DND-41 (cell line): Measurements from ENCODE around the gene PTPRG.

Source experiments
- CTCF ChIP-seq: IDR thresholded peaks from 2 replicates; pipeline ENCODE4 v1.5.1; 2012; ENCODE audit warnings: borderline replicate concordance, low read length, moderate library complexity, mild to moderate bottlenecking; ENCODE audit not compliant: poor library complexity, severe bottlenecking; ENCODE audit errors: extremely low read depth
- EZH2 ChIP-seq: IDR thresholded peaks from 3 replicates; pipeline ENCODE4 v1.6.1; 2012; ENCODE audit warnings: borderline replicate concordance, low read depth, mild to moderate bottlenecking, moderate library complexity, low read length, inconsistent platforms; ENCODE audit not compliant: severe bottlenecking

GRCh38 chr3:62065985-62066693, 504.8 kb downstream of the PTPRG start:
- TF ChIP-seq CTCF (no peak), EZH2 (no peak)
